Esophagus squamous epithelium (tissue), 4 donors: ENCODE measurements around the gene SMLR1.

Experiments used
- CTCF ChIP-seq, 6 experiments: fragments of 450-650 bp in 4 of 6; fragments of 200-600 bp in 2 of 6; sonication (generic) in 2 of 6; IDR thresholded peaks; one replicate each; pipeline ENCODE4 v1.5.1; 2016 to 2019; ENCODE audit warnings: antibody characterized with exemption in 6 of 6, mild to moderate bottlenecking in 4 of 6, moderate library complexity in 4 of 6
- POLR2A ChIP-seq, 4 donors: fragments of 450-650 bp; IDR thresholded peaks; one replicate each; pipeline ENCODE4 v1.6.1; 2017; ENCODE audit warnings: antibody characterized with exemption in 4 of 4, mild to moderate bottlenecking in 4 of 4, moderate library complexity in 3 of 4

GRCh38 chr6:130797061-130797460 lies 30.1 kb upstream of the SMLR1 start:
- no peak for TF ChIP-seq POLR2A (IDR thresholded peaks at IDR 0.05)
- no peak for TF ChIP-seq CTCF (IDR thresholded peaks at IDR 0.05)
